ENCODE results near the gene SORCS2. TPM values are rescaled to one million over a fixed set of nuclear protein-coding genes. Genes with fewer than 3 reads are reported as not detected.

The SORCS2 gene
- total RNA-seq, 5 donors from 2014 or later (not counting 1 experiment from before 2014, with no cell fraction given), result 0.22 TPM; not detected in 4

- H3K4me1 ChIP-seq (ENCODE audit: control insufficient read depth in 1 of 2, extremely low read depth in 1 of 2, insufficient read depth in 2 of 2, low read length in 2 of 2), result peaks cover 0 to 89% of the 10 kb centered on the region in 2 experiments
- no peaks in the 10 kb centered on the region for H3K9me3 ChIP-seq
- H3K4me1 Mint-ChIP-seq, result peaks cover 23 to 54% (median 28%) of the 10 kb centered on the region in 3 donors
- ATAC-seq (replicated peaks in 1 of 4) (no peak), DNase-seq (no peak)
- CTCF ChIA-PET, result no interaction called here
- no peak overlapping the region for H3K4me3 Mint-ChIP-seq
- no peaks in the 10 kb centered on the region for H3K36me3 ChIP-seq (ENCODE audit: control insufficient read depth in 2 of 2, extremely low read depth in 1 of 2, insufficient read depth in 1 of 2, low read length in 1 of 2)
- H3K36me3 Mint-ChIP-seq, result no peaks in the 10 kb centered on the region
- H3K27me3 Mint-ChIP-seq, result peaks cover 13 to 22% of the 10 kb centered on the region in 2 donors
- H3K27ac ChIP-seq (ENCODE audit: low read length), result no peak overlapping the region
- no peak overlapping the region for H3K27ac Mint-ChIP-seq
- H3K9me3 Mint-ChIP-seq, result no peaks in the 10 kb centered on the region
- POLR2A ChIA-PET, result no interaction called here
- H3K4me3 ChIP-seq (ENCODE audit: control insufficient read depth in 1 of 2, extremely low read depth in 1 of 2, low read length in 1 of 2), result no peak overlapping the region
- peaks cover 0 to 42% of the 10 kb centered on the region in 2 experiments for H3K27me3 ChIP-seq (replicated peaks in 1 of 2; ENCODE audit: control insufficient read depth in 2 of 2, extremely low read depth in 1 of 2, insufficient read depth in 2 of 2, low read length in 1 of 2)
- 79% methylated on average over 5 of the region's 8 CpGs for WGBS (ENCODE audit: insufficient coverage)
Measured at GRCh38 chr4:7651461-7651921, 459.2 kb downstream of the SORCS2 start.

GRCh38 chr4:7652006-7652405, 459.7 kb downstream of the SORCS2 start:
- Mint-ChIP-seq H3K4me3 (no peak overlapping the region), H3K9me3 (no peaks in the 10 kb centered on the region), H3K36me3 (no peaks in the 10 kb centered on the region), H3K4me1 (peaks cover 23 to 49% (median 23%) of the 10 kb centered on the region in 3 donors), H3K27me3 (peaks cover 13 to 18% of the 10 kb centered on the region in 2 donors), H3K27ac (no peak overlapping the region)
- 89% methylated on average over 3 of the region's 8 CpGs for WGBS (ENCODE audit: insufficient coverage)
- Histone ChIP-seq H3K27me3 (replicated peaks in 1 of 2; ENCODE audit: control insufficient read depth in 2 of 2, extremely low read depth in 1 of 2, insufficient read depth in 2 of 2, low read length in 1 of 2) (peaks cover 0 to 42% of the 10 kb centered on the region in 2 experiments), H3K27ac (ENCODE audit: low read length) (peak overlapping the region; percentile 34), H3K4me3 (ENCODE audit: control insufficient read depth in 1 of 2, extremely low read depth in 1 of 2, low read length in 1 of 2) (no peak overlapping the region), H3K9me3 (no peaks in the 10 kb centered on the region), H3K4me1 (ENCODE audit: control insufficient read depth in 1 of 2, extremely low read depth in 1 of 2, insufficient read depth in 2 of 2, low read length in 2 of 2) (peaks cover 0 to 84% of the 10 kb centered on the region in 2 experiments), H3K36me3 (ENCODE audit: control insufficient read depth in 2 of 2, extremely low read depth in 1 of 2, insufficient read depth in 1 of 2, low read length in 1 of 2) (no peaks in the 10 kb centered on the region)
- no peak for DNase-seq
- ChIA-PET CTCF (no interaction called here), POLR2A (no interaction called here)
- ATAC-seq (replicated peaks in 1 of 4), result no peak

DNA sequence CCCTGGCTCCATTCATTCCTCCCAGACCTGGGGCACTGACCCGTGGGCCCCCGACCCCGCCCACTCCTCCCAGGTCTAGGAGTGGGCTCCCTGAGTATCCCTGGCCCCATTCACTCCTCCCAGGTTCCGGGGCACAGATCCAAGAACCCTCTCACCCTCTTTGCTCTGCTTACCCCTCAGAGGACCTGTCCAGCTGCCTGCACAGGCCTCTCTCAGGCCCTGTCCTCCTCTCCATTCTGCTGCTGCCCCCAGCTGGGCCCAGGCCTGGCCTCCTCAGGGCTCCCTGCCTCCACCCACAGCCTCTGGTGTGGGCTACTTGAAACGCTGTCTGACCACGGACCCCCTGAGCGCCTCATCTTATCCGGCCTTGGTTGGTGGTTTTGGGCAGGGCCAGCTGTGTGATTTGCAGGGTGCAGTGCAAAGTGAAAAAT, 460.1 kb downstream of the SORCS2 start:
- H3K4me3 Mint-ChIP-seq, result no peak overlapping the region
- Histone ChIP-seq H3K4me3 (ENCODE audit: control insufficient read depth in 1 of 2, extremely low read depth in 1 of 2, low read length in 1 of 2) (no peak overlapping the region), H3K36me3 (ENCODE audit: control insufficient read depth in 2 of 2, extremely low read depth in 1 of 2, insufficient read depth in 1 of 2, low read length in 1 of 2) (no peaks in the 10 kb centered on the region), H3K9me3 (no peaks in the 10 kb centered on the region), H3K4me1 (ENCODE audit: control insufficient read depth in 1 of 2, extremely low read depth in 1 of 2, insufficient read depth in 2 of 2, low read length in 2 of 2) (peaks cover 0 to 79% of the 10 kb centered on the region in 2 experiments), H3K27me3 (replicated peaks in 1 of 2; ENCODE audit: control insufficient read depth in 2 of 2, extremely low read depth in 1 of 2, insufficient read depth in 2 of 2, low read length in 1 of 2) (peaks cover 0 to 42% of the 10 kb centered on the region in 2 experiments), H3K27ac (ENCODE audit: low read length) (peak overlapping the region; percentile 34)
- CTCF ChIA-PET, result no interaction called here
- peaks cover 21 to 45% (median 23%) of the 10 kb centered on the region in 3 donors for H3K4me1 Mint-ChIP-seq
- H3K27ac Mint-ChIP-seq, result no peak overlapping the region
- peaks cover 13 to 17% of the 10 kb centered on the region in 2 donors for H3K27me3 Mint-ChIP-seq
- H3K36me3 Mint-ChIP-seq, result no peaks in the 10 kb centered on the region
- 82% methylated on average over 4 of the region's 8 CpGs for WGBS (ENCODE audit: insufficient coverage)
- no peaks in the 10 kb centered on the region for H3K9me3 Mint-ChIP-seq
- DNase-seq, result peak in 6 of 35 experiments; percentile 6 to 26 (median 11)
- ATAC-seq (replicated peaks in 1 of 4), result no peak
- POLR2A ChIA-PET, result no interaction called here

DNA sequence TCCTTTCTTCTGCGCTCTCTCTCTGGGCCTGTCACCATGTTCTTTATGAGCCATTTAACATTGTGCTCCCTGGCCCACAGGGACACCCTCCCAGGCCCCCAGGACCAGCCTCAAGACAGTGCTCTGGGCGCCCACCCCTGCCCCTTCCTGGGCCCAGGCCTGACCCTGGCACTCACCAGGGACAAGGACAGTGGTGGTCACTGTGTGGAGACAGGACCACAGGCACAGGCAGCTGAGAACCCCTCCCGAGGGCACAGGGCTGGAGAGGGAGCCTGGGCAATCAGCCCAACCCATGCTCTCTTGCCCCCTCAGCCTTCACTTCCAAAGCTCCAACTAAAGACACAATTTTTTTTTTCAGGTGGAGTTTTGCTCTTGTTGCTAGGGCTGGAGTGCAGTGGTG, 460.6 kb downstream of the SORCS2 start:
- WGBS (ENCODE audit: insufficient coverage), result 56% methylated on average over 2 of the region's 3 CpGs

GRCh38 chr4:7653510-7654369, 461.4 kb downstream of the SORCS2 start:
- Histone ChIP-seq H3K27me3 (replicated peaks in 1 of 2; ENCODE audit: control insufficient read depth in 2 of 2, extremely low read depth in 1 of 2, insufficient read depth in 2 of 2, low read length in 1 of 2) (peaks cover 0 to 43% of the 10 kb centered on the region in 2 experiments), H3K36me3 (ENCODE audit: control insufficient read depth in 2 of 2, extremely low read depth in 1 of 2, insufficient read depth in 1 of 2, low read length in 1 of 2) (no peaks in the 10 kb centered on the region), H3K27ac (ENCODE audit: low read length) (no peak overlapping the region), H3K9me3 (no peaks in the 10 kb centered on the region), H3K4me3 (ENCODE audit: control insufficient read depth in 1 of 2, extremely low read depth in 1 of 2, low read length in 1 of 2) (no peak overlapping the region), H3K4me1 (ENCODE audit: control insufficient read depth in 1 of 2, extremely low read depth in 1 of 2, insufficient read depth in 2 of 2, low read length in 2 of 2) (peaks cover 0 to 67% of the 10 kb centered on the region in 2 experiments)
- no peaks in the 10 kb centered on the region for H3K36me3 Mint-ChIP-seq
- H3K4me3 Mint-ChIP-seq, result no peak overlapping the region
- ATAC-seq (replicated peaks in 1 of 4) (no peak), DNase-seq (no peak)
- CTCF ChIA-PET, result interaction anchor here in 1 of 2 donors (0.7 kb wide), 1 partner anchor 47 kb away, joined by 3 read pairs; no protein-coding TSS in a partner anchor
- peak overlapping the region in 1 of 2 donors; percentile 8 for H3K27ac Mint-ChIP-seq
- POLR2A ChIA-PET, result no interaction called here
- no peaks in the 10 kb centered on the region for H3K9me3 Mint-ChIP-seq
- peaks cover 20 to 36% (median 22%) of the 10 kb centered on the region in 3 donors for H3K4me1 Mint-ChIP-seq
- 89% methylated on average over 23 of the region's 23 CpGs for WGBS (ENCODE audit: insufficient coverage)
- H3K27me3 Mint-ChIP-seq, result peaks cover 13 to 17% of the 10 kb centered on the region in 2 donors

More for the DNA sequence above, 460.6 kb downstream of the SORCS2 start:
- H3K9me3 Mint-ChIP-seq, result no peaks in the 10 kb centered on the region
- H3K4me1 Mint-ChIP-seq, result peaks cover 21 to 42% (median 23%) of the 10 kb centered on the region in 3 donors
- Histone ChIP-seq H3K27me3 (replicated peaks in 1 of 2; ENCODE audit: control insufficient read depth in 2 of 2, extremely low read depth in 1 of 2, insufficient read depth in 2 of 2, low read length in 1 of 2) (peaks cover 0 to 42% of the 10 kb centered on the region in 2 experiments), H3K4me1 (ENCODE audit: control insufficient read depth in 1 of 2, extremely low read depth in 1 of 2, insufficient read depth in 2 of 2, low read length in 2 of 2) (peaks cover 0 to 75% of the 10 kb centered on the region in 2 experiments), H3K27ac (ENCODE audit: low read length) (no peak overlapping the region), H3K9me3 (no peaks in the 10 kb centered on the region), H3K4me3 (ENCODE audit: control insufficient read depth in 1 of 2, extremely low read depth in 1 of 2, low read length in 1 of 2) (no peak overlapping the region), H3K36me3 (ENCODE audit: control insufficient read depth in 2 of 2, extremely low read depth in 1 of 2, insufficient read depth in 1 of 2, low read length in 1 of 2) (no peaks in the 10 kb centered on the region)
- H3K27me3 Mint-ChIP-seq, result peaks cover 13 to 17% of the 10 kb centered on the region in 2 donors
- ChIA-PET POLR2A (no interaction called here), CTCF (no interaction called here)
- DNase-seq, result no peak
- no peak overlapping the region for H3K4me3 Mint-ChIP-seq
- no peaks in the 10 kb centered on the region for H3K36me3 Mint-ChIP-seq
- peak overlapping the region in 1 of 2 donors; percentile 58 for H3K27ac Mint-ChIP-seq
- no peak for ATAC-seq (replicated peaks in 1 of 4)

- Mint-ChIP-seq H3K4me1 (peaks cover 10 to 25% (median 11%) of the 10 kb centered on the region in 3 donors), H3K9me3 (no peaks in the 10 kb centered on the region), H3K36me3 (no peaks in the 10 kb centered on the region), H3K4me3 (peak overlapping the region in 1 of 3 donors; percentile 13), H3K27ac (no peak overlapping the region), H3K27me3 (peaks cover 13 to 16% of the 10 kb centered on the region in 2 donors)
- H3K9me3 ChIP-seq, result no peaks in the 10 kb centered on the region
- H3K27ac ChIP-seq (ENCODE audit: low read length), result no peak overlapping the region
- H3K36me3 ChIP-seq (ENCODE audit: control insufficient read depth in 2 of 2, extremely low read depth in 1 of 2, insufficient read depth in 1 of 2, low read length in 1 of 2), result no peaks in the 10 kb centered on the region
- peaks cover 0 to 40% of the 10 kb centered on the region in 2 experiments for H3K27me3 ChIP-seq (replicated peaks in 1 of 2; ENCODE audit: control insufficient read depth in 2 of 2, extremely low read depth in 1 of 2, insufficient read depth in 2 of 2, low read length in 1 of 2)
- POLR2A ChIA-PET, result no interaction called here
- no peak for DNase-seq
- H3K4me1 ChIP-seq (ENCODE audit: control insufficient read depth in 1 of 2, extremely low read depth in 1 of 2, insufficient read depth in 2 of 2, low read length in 2 of 2), result peaks cover 0 to 56% of the 10 kb centered on the region in 2 experiments
- WGBS (ENCODE audit: insufficient coverage), result 81% methylated on average over 19 of the region's 25 CpGs
- CTCF ChIA-PET, result interaction anchor here in 1 of 2 donors (0.7 kb wide), 1 partner anchor 48 kb away, joined by 3 read pairs; no protein-coding TSS in a partner anchor
- ATAC-seq (replicated peaks in 1 of 4), result no peak
- no peak overlapping the region for H3K4me3 ChIP-seq (ENCODE audit: control insufficient read depth in 1 of 2, extremely low read depth in 1 of 2, low read length in 1 of 2)
Measured at GRCh38 chr4:7654550-7655445, 462.5 kb downstream of the SORCS2 start.
